Neutrophil (primary cell): ENCODE data around the gene CRBN.

Source experiments
- H3K27ac ChIP-seq: fragments of 200-600 bp; sonication (generic); 2 replicates; pipeline ENCODE4 v1.5.1; 2016; ENCODE audit warnings: mild to moderate bottlenecking, moderate library complexity
- H3K27me3 ChIP-seq: fragments of 200-600 bp; sonication (generic); 2 replicates; pipeline ENCODE4 v1.6.0; 2016; ENCODE audit warnings: mild to moderate bottlenecking
- H3K36me3 ChIP-seq: fragments of 200-600 bp; sonication (generic); 2 replicates; pipeline ENCODE4 v1.5.1; 2017
- H3K4me1 ChIP-seq, 2 experiments: fragments of 200-600 bp in 1 of 2; sonication (generic) in 1 of 2; 1 replicate in 1 of 2; 2 replicates in 1 of 2; pipeline versions ENCODE4 v1.5.1 to v1.6.1; 2013 to 2016; ENCODE audit warnings: low read depth in 1 of 2, low read length in 1 of 2, mild to moderate bottlenecking in 1 of 2, moderate library complexity in 1 of 2; ENCODE audit not compliant: control insufficient read depth in 1 of 2, insufficient read depth in 1 of 2
- H3K4me3 ChIP-seq, 2 experiments: fragments of 200-600 bp in 1 of 2; sonication (generic) in 1 of 2; 1 replicate in 1 of 2; 2 replicates in 1 of 2; pipeline ENCODE4 v1.5.1; 2013 to 2016; ENCODE audit warnings: low read depth in 1 of 2, low read length in 1 of 2, mild to moderate bottlenecking in 1 of 2, moderate library complexity in 1 of 2
- H3K9me3 ChIP-seq: fragments of 200-600 bp; sonication (generic); 2 replicates; pipeline ENCODE4 v1.5.1; 2016
- TF ChIP-seq, protein P1 (sequence below): fragments of 200-600 bp; sonication (generic); IDR thresholded peaks from 2 replicates; pipeline ENCODE4 v1.5.1; 2016; ENCODE audit warnings: antibody characterized with exemption

The CRBN gene

GRCh38 chr3:3154879-3155610 lies 24.4 kb downstream of the CRBN start:
- TF ChIP-seq, protein P1, sequence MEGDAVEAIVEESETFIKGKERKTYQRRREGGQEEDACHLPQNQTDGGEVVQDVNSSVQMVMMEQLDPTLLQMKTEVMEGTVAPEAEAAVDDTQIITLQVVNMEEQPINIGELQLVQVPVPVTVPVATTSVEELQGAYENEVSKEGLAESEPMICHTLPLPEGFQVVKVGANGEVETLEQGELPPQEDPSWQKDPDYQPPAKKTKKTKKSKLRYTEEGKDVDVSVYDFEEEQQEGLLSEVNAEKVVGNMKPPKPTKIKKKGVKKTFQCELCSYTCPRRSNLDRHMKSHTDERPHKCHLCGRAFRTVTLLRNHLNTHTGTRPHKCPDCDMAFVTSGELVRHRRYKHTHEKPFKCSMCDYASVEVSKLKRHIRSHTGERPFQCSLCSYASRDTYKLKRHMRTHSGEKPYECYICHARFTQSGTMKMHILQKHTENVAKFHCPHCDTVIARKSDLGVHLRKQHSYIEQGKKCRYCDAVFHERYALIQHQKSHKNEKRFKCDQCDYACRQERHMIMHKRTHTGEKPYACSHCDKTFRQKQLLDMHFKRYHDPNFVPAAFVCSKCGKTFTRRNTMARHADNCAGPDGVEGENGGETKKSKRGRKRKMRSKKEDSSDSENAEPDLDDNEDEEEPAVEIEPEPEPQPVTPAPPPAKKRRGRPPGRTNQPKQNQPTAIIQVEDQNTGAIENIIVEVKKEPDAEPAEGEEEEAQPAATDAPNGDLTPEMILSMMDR, result no peak

DNA sequence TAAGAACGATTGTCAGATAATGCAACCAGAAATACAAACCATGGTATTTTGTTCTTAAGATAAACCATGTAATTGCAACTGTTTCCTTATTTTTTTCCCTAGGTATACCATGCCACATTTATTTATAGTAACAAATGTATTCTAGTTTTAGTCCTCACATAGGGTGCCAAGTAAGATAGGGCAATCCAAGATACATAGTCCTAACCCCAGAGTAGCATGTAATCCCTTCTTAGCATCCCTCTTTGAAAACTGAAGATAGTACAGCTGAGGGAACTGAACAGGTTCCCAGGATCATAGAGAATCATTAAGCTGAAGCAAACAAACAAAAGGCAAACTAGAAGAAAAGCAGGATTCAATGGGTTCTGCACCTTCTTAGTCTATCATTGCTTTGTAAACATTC lies 28.0 kb downstream of the CRBN start:
- H3K27ac ChIP-seq, result no peak overlapping the region
- TF ChIP-seq, protein P1, result no peak
- no peaks in the 10 kb centered on the region for H3K27me3 ChIP-seq
- no peak overlapping the region for H3K4me3 ChIP-seq
- H3K9me3 ChIP-seq, result no peaks in the 10 kb centered on the region
- H3K4me1 ChIP-seq, result no peaks in the 10 kb centered on the region
- H3K36me3 ChIP-seq, result peaks cover 99% of the 10 kb centered on the region

More at GRCh38 chr3:3154879-3155610, 24.4 kb downstream of the CRBN start:
- H3K36me3 ChIP-seq, result peaks cover 96% of the 10 kb centered on the region
- H3K9me3 ChIP-seq, result no peaks in the 10 kb centered on the region
- no peak overlapping the region for H3K4me3 ChIP-seq
- H3K4me1 ChIP-seq, result no peaks in the 10 kb centered on the region
- no peaks in the 10 kb centered on the region for H3K27me3 ChIP-seq
- no peak overlapping the region for H3K27ac ChIP-seq

DNA sequence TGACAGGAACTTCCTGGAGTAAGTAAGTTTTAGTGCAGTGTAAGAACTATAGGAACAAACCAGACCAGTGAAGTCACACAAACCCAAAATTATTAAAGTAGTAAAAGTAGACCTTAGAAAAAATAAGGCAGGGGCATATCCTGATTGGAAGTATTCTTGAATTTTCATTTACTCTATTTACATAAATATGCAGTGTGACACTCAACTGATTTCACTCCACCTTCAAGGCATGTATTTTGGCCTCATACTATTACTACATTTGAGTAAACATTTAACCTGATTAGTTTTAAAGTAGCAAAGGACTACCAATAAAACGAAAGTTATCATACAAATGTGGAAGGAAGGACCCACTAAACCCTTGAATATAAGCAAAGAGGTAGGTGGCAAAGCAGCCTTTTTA lies 29.9 kb downstream of the CRBN start:
- H3K4me3 ChIP-seq, result no peak overlapping the region
- no peaks in the 10 kb centered on the region for H3K9me3 ChIP-seq
- no peaks in the 10 kb centered on the region for H3K4me1 ChIP-seq
- H3K36me3 ChIP-seq, result peaks cover 99% of the 10 kb centered on the region
- TF ChIP-seq, protein P1, result no peak
- no peak overlapping the region for H3K27ac ChIP-seq
- no peaks in the 10 kb centered on the region for H3K27me3 ChIP-seq

GRCh38 chr3:3145831-3146230 lies 33.7 kb downstream of the CRBN start:
- H3K9me3 ChIP-seq, result no peaks in the 10 kb centered on the region
- H3K4me3 ChIP-seq, result no peak overlapping the region
- H3K4me1 ChIP-seq, result peaks cover 5 to 8% of the 10 kb centered on the region in 2 experiments
- no peaks in the 10 kb centered on the region for H3K27me3 ChIP-seq
- peaks cover 92% of the 10 kb centered on the region for H3K36me3 ChIP-seq
- TF ChIP-seq, protein P1, result no peak
- H3K27ac ChIP-seq, result no peak overlapping the region

GRCh38 chr3:3141939-3142338 lies 37.6 kb downstream of the CRBN start:
- no peaks in the 10 kb centered on the region for H3K27me3 ChIP-seq
- no peaks in the 10 kb centered on the region for H3K9me3 ChIP-seq
- no peak overlapping the region for H3K4me3 ChIP-seq
- H3K27ac ChIP-seq, result no peak overlapping the region
- H3K36me3 ChIP-seq, result peaks cover 83% of the 10 kb centered on the region
- peaks cover 5 to 8% of the 10 kb centered on the region in 2 experiments for H3K4me1 ChIP-seq
- TF ChIP-seq, protein P1, result no peak
